Stimulated activated CD8-positive, alpha-beta memory T cell treated with anti-CD3 and anti-CD28 coated beads, Interleukin-12 subunit alpha, Interleukin-12 subunit beta, amount 100 ng/mL, for 24 hours (primary cell): Measurements from ENCODE around the gene FAM162B.
"Not testable (repeated sequence)": the region's sequence is repeated elsewhere in the genome, so short reads cannot be mapped to it uniquely, and the experiment has no call there.

Source experiments
- DNase-seq: peaks from one replicate; pipeline ENCODE4 v3.0.0-alpha.2; 2020; ENCODE audit errors: extremely low read depth

FAM162B gene

GRCh38 chr6:116764961-116765841 lies at the start of gene FAM162B:
Gene FAM162B, minus strand, starts transcription at chr6:116765719. Its CDS starts 143 bp downstream, at chr6:116765576.
- no peak for DNase-seq

GRCh38 chr6:116812051-116812650 lies 46.6 kb upstream of the FAM162B start:
- DNase-seq, result no peak

GRCh38 chr6:116801971-116802370 lies 36.5 kb upstream of the FAM162B start:
- DNase-seq, result no peak

GRCh38 chr6:116799945-116800344 lies 34.4 kb upstream of the FAM162B start:
- no peak for DNase-seq

GRCh38 chr6:116797585-116797984 lies 32.1 kb upstream of the FAM162B start:
- DNase-seq, result no peak

- no peak for DNase-seq
Measured at GRCh38 chr6:116793224-116793623, 27.7 kb upstream of the FAM162B start.

- no peak for DNase-seq
Measured at GRCh38 chr6:116783852-116784251, 18.3 kb upstream of the FAM162B start.

- DNase-seq, result no peak
Measured at GRCh38 chr6:116779573-116780164, 14.2 kb upstream of the FAM162B start.

- DNase-seq, result no peak
Measured at GRCh38 chr6:116773886-116774285, 8.4 kb upstream of the FAM162B start.

- no peak for DNase-seq
Measured at GRCh38 chr6:116772450-116772849, 6.9 kb upstream of the FAM162B start.

- no peak for DNase-seq
Measured at GRCh38 chr6:116767715-116768114, 2.2 kb upstream of the FAM162B start.

- no peak for DNase-seq
Measured at GRCh38 chr6:116766506-116767176, 1.1 kb upstream of the FAM162B start.

GRCh38 chr6:116764629-116764960 lies 924 bp downstream of the FAM162B start:
- DNase-seq, result no peak

- no peak for DNase-seq
Measured at GRCh38 chr6:116763906-116764628, 1.5 kb downstream of the FAM162B start.

GRCh38 chr6:116763048-116763447 lies 2.5 kb downstream of the FAM162B start:
- DNase-seq, result no peak

- no peak for DNase-seq
Measured at GRCh38 chr6:116762235-116762634, 3.3 kb downstream of the FAM162B start.

GRCh38 chr6:116761779-116762178 lies 3.7 kb downstream of the FAM162B start:
- DNase-seq, result no peak

GRCh38 chr6:116745176-116745575 lies 20.3 kb downstream of the FAM162B start:
- DNase-seq, result no peak

GRCh38 chr6:116741571-116741970 lies 23.9 kb downstream of the FAM162B start:
- no peak for DNase-seq

- DNase-seq, result not testable (repeated sequence)
Measured at GRCh38 chr6:116740486-116740885, 25.0 kb downstream of the FAM162B start.

GRCh38 chr6:116737004-116737403 lies 28.5 kb downstream of the FAM162B start:
- DNase-seq, result no peak

GRCh38 chr6:116730513-116730912 lies 35.0 kb downstream of the FAM162B start:
- no peak for DNase-seq
